GM20431 (cell line): ENCODE data around the gene RASAL2.

Source experiments
- in situ Hi-C: fragments of 300-500 bp; cut with MseI, MboI; formaldehyde crosslinking; loops from one replicate; pipeline ENCODE4 v1.15.0; 2020; ENCODE audit warnings: low sequenced_read_pairs; ENCODE audit not compliant: unreplicated experiment

The RASAL2 gene

DNA sequence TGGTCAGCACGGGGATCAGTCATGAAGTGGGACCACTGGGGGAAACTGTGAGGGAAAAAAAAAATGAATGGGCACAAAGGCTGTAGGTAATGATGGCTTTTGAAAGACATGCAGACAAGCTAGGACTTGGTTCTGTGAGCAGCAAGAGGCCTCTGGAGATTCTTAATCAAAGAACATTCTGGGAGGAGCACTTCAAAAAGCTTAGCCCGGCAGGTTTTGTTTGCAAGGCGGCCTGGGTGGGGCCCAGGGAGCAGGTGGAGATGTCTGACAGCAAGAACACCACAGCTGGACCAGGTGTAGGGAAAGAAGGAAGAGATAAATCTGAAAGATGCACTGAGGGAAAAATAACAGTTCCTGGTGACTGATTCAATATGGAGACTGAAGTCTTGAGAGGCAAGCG is 425.0 kb downstream of the RASAL2 start:
- in situ Hi-C loops, result loop anchor here (25.0 kb wide), 1 partner anchor 207 kb away; no protein-coding TSS in a partner anchor

DNA sequence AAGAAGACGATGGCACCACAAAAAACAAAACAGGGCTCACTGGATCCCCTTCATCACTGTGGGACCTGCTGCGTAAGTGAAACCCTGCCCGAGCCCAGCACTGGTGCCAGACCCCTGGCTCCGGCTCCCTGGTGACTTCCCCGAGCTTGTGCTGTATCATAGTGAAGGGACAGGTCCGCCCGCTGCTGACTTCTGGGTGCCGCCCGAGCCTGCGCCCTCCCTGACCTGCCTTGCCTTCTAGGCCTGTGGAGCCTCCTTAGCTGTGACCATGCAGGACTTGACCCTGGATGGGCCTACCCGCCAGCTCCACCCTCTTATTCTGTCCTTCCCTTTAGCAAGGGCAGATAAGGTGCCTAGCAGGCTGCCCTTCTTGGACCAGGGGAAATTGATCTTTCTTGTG is 426.9 kb downstream of the RASAL2 start:
- in situ Hi-C loops, result loop anchor here (10.0 to 25.0 kb wide), 2 partner anchors 209 to 494 kb away; no protein-coding TSS in a partner anchor

DNA sequence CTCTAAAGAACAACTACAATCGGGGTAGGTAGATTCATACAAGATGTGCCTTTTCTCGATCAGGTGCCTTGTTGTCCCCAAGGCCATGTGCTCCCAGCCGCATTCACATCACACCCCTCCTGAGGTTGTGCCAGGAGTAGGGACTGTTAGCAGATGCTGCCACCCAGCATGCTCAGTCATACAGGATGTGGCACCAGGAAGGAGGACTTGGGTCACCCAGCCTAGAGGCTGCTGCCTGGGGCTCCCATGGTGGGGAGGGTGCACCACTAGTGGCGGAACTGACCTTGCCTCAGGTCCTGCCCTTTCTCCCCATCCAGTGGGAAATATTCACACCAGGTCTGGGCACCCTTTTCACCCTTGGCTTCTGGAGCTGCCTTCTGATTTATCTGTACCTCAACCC is 427.3 kb downstream of the RASAL2 start:
- in situ Hi-C loops, result loop anchor here (10.0 to 25.0 kb wide), 2 partner anchors 209 to 494 kb away; no protein-coding TSS in a partner anchor

DNA sequence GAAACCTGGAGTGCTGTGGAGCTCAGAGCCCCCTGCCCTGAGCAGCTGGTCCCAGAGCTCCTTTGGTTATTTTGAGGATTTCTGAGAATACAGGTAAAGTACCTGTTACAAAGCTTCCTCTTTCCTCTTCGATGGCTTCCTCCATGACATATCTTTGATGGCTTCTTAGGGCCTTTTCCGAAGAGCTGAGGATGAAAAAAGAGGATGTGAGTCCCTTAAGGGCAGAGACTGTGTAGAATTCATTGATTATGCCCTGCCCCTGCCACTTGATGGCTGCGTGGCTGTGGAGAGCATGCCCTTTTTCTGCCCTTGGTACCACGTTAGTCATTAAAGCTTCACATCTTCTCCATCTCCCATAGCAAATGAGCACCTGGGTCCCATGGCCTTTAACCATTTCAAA is 433.2 kb downstream of the RASAL2 start:
- in situ Hi-C loops, result loop anchor here (10.0 to 25.0 kb wide), 3 partner anchors 235 to 835 kb away; partner anchors contain the start of gene AXDND1

DNA sequence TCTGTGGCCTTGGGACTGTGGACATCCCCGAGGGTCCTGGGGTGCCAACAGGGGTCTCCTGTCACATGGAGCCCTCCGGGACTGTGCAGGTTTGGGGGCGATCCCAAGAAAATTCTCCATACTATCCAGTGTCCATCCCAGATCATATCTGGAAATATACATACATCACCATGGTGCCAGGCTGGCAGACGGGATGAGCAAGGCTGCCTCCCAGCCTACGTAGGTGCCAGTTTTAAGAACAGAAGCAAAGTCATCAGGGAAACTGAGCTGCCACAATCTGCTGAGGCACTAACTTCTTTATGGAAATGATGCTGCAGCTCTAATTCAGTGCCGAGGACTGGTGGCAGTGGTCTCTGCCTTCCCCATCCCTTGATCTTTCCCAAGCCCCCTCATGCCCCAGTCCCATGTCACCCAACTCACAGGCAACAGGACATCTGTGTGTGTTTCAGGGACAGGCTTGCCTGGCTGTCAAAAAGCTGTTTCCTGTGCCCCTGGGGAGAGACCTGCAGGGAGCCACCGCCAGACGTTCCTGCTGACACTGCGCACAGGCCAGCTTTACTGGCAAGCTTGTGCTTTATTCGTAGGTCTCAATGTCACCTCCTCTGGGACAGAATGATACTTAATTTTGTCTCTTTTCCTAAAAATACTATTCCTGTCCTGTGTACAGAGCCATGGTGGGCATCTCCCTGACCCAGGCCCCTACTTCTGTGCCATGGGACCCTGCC is 434.5 kb downstream of the RASAL2 start:
- in situ Hi-C loops, result loop anchor here (10.0 to 25.0 kb wide), 3 partner anchors 234 to 834 kb away; partner anchors contain the start of gene AXDND1

DNA sequence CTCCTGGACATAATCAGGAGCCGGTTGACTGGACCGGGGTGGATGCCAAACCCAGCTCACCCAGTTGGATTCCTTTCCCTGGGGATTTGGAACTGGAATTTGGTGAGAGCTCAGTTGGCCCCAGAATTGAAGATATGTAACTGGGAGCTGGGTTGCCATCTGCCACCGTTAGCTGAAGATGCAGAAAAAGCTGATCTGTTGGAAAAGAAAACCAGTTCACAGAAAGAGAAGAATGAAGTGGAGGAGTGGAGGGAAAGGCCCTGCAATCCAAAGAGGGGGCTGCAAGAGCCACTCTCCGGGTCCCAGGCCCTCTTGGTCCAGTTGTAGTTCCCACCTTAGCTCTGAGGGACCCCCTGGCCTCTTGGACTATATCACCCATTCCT is 435.0 kb downstream of the RASAL2 start:
- in situ Hi-C loops, result loop anchor here (10.0 to 25.0 kb wide), 3 partner anchors 233 to 833 kb away; partner anchors contain the start of gene AXDND1

DNA sequence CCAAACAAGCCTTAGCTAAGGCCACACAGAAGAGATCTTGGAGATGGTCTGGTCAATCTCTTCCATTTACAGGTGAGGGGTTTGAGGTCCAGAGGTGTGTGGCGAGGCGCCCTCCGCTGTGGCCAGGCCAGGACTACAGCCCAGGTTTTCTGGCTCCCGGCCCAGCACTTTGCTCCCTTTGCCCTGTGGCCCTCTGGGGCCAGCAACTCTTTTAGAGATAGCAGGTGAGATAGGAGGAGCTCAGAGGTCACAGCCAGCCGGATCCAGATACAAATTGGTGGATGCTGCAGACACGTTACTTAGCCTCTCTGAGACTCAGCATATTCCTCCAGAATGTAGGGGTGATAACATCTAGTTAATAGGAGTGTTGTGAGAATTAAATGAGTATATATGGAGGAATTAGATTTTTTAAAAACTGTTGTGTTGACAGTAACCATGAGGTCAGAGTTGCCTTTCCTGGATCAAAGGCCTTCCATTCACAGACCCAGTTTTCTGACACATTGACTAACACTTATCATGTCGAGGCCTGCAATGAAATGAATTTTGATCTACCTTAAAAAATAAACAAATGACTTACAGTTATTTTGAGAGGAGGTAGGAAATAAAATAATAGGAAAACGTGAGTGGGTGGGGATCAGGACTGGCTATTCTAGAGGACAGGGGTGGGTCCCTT is 435.6 kb downstream of the RASAL2 start:
- in situ Hi-C loops, result loop anchor here (10.0 to 25.0 kb wide), 3 partner anchors 233 to 833 kb away; partner anchors contain the start of gene AXDND1

DNA sequence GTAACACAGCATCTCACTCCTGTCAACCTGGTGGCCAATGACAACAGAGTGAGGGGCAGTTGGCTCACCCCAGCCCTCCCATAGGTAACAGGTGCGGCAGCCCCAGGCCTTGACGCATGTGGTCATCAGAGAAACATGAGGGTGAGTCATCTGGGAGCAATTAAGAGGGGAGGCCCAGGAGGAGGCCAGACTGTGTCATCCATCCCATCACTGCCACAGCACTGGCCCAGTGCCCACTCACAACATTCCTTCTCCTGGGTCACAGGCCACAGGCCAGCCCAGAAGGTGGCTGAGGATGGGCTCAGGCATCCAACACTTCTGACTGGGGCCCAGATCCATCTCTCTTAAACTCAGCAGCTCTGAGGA is 436.1 kb downstream of the RASAL2 start:
- in situ Hi-C loops, result loop anchor here (25.0 kb wide), 2 partner anchors 232 to 832 kb away; partner anchors contain the start of gene AXDND1

DNA sequence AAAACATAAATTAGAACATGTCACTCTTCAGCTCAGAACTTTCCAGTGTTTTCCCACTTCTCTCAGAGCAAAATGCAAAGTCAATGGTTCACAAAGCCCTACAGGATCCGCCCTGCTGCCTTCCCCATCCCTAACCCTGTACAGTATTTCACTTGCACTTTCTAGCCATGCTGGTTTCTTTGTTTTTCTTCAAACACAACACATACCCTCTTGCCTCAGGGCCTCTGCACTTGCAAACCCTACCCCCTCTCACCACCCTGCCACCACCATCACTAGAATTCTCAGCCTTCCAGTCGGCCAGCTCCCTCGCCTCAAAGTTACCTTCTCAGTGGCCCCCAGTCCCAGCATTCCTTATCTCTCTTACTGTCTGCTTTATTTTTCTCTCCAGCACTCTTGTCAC is 436.6 kb downstream of the RASAL2 start:
- in situ Hi-C loops, result loop anchor here (25.0 kb wide), 2 partner anchors 232 to 832 kb away; partner anchors contain the start of gene AXDND1

DNA sequence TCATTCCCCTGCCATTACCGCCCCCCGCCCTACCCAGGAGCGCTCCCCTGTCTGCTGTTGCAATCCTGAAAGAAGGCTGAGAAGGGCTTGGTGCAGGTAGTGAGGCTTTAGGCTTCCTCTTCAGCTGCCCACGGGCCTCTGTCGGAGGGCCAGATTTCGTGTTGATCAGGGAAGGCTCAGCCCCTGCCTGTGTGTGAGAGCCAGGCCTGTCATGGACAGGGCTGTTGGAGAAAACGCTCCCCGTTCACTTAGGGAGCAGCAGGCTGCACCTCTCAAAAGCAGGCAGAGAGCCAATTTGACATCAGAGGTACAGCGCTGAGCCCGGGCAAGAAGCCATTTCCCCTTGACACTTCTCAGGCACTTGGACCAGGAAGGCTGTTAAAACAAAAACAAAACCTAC is 438.0 kb downstream of the RASAL2 start:
- in situ Hi-C loops, result loop anchor here (25.0 kb wide), 2 partner anchors 230 to 830 kb away; partner anchors contain the start of gene AXDND1

DNA sequence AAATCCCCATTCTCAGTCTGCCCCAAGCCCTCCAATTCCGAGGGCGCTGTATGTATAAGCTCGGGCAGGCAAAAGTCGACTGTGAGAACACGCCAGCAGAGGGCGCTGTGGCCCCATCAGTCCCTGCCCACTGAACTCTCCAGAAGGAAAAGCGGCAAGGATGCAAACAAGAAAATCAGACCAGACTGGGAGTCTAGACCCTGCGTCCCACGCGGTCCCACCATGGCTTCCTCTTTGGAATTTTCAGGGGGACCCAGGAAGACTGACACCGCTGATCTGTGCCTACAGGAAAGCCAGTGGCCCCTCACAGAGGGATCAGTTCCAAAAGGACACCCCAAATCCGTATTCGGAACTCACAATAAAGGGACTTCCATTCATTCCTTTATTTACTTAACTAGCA is 438.5 kb downstream of the RASAL2 start:
- in situ Hi-C loops, result loop anchor here (25.0 kb wide), 2 partner anchors 230 to 830 kb away; partner anchors contain the start of gene AXDND1

DNA sequence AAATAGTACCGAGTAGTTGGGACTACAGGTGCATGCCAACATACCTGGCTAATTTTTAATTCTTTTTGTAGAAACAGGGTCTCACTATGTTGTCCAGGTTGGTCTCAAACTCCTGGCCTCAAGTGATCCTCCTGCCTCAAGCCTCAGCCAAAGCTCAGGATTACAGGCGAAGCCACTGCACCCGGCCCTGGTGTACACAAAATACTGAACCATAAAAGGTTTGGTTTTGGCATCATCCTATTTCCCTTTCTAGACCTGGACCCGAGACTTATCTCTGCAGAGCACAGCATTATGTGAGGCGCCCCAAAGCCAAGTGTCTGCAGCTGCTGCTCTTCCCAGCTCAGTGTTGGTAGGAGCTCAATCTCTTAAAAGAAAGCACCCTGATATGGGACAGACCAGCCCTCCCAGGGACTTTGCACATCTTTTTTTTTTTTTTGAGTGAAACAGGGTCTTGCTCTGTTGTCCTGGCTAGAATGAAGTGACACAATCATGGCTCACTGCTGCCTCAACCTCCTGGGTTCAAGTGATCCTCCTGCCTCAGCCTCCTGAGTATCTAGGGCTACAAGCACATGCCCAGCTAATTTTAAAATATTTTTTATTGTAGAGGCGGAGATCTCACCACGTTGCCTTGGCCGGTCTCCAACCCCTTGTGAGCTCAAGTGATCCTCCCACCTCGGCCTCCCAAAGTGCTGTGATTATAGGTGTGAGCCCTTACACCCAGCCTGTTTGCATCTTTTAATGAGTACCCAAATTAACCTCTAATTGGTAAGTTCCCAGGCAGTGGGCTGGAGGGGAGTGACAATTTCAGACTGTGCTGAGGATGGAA is 439.4 kb downstream of the RASAL2 start:
- in situ Hi-C loops, result loop anchor here (25.0 kb wide), 2 partner anchors 229 to 829 kb away; partner anchors contain the start of gene AXDND1
